DMS153 treated with DMSO at 0.1 percent for 48 hours (cell line): ENCODE data around the gene DECR2.
A peak's percentile ranks its signal among the peaks of the same experiment; 100 is the strongest.
"Not testable (repeated sequence)": the region's sequence is repeated elsewhere in the genome, so short reads cannot be mapped to it uniquely, and the experiment has no call there.

Source experiments
- DNase-seq: peaks from one replicate; lab custom pipeline; 2025; ENCODE audit not compliant: unreplicated experiment; lab: John Stamatoyannopoulos, UW

Gene DECR2, protein sequence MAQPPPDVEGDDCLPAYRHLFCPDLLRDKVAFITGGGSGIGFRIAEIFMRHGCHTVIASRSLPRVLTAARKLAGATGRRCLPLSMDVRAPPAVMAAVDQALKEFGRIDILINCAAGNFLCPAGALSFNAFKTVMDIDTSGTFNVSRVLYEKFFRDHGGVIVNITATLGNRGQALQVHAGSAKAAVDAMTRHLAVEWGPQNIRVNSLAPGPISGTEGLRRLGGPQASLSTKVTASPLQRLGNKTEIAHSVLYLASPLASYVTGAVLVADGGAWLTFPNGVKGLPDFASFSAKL

DNA sequence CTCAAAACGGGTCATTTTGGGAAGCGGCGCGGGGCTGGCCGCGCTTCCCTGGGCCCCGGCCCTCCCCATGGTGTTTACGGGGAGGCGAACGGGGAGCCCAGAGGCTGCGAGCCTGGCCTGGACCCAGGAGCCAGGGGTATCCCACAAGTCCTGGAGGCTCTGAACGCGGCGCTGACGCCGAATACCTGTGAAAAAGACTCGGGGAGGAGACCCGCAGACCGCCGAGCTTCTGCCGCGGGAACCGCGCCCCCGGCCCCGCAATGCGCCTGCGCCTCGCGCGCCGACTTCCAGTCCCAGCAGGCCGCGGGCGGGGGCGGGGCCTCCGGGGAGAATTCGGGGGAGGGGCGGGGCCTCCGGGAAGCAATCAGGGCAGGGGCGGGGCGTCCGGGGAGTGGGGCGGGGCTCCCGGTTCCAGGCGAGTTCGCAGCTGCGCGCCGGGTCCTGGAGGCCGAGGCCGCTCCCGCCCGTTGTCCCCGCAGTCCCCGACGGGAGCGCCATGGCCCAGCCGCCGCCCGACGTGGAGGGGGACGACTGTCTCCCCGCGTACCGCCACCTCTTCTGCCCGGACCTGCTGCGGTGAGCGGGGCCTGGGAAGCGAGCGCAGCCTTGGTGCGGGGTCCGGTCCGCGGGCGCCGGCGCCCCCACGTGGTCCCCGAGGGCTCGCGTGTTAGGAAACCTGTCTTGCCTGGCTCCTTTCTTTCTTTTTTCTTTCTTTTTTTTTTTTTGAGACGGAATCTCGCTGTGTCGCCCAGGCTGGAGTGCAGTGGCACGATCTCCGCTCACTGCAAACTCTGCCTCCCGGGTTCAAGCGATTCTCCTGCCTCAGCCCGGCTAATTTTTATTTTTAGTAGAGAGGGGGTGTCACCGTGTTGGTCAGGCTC lies at the start of gene DECR2:
Gene DECR2 (plus strand): TSS at position 418 of the 881 bp plus-strand sequence. CDS start 79 bp downstream, at position 497.
- DNase-seq = peak; percentile 85

GRCh38 chr16:352547-353403 lies 48.9 kb upstream of the DECR2 start, which contains the start of gene AXIN1:
Gene AXIN1, minus strand, starts transcription at chr16:352723. Its CDS starts 5,698 bp downstream, at chr16:347025.
- peak; percentile 97 for DNase-seq

DNA sequence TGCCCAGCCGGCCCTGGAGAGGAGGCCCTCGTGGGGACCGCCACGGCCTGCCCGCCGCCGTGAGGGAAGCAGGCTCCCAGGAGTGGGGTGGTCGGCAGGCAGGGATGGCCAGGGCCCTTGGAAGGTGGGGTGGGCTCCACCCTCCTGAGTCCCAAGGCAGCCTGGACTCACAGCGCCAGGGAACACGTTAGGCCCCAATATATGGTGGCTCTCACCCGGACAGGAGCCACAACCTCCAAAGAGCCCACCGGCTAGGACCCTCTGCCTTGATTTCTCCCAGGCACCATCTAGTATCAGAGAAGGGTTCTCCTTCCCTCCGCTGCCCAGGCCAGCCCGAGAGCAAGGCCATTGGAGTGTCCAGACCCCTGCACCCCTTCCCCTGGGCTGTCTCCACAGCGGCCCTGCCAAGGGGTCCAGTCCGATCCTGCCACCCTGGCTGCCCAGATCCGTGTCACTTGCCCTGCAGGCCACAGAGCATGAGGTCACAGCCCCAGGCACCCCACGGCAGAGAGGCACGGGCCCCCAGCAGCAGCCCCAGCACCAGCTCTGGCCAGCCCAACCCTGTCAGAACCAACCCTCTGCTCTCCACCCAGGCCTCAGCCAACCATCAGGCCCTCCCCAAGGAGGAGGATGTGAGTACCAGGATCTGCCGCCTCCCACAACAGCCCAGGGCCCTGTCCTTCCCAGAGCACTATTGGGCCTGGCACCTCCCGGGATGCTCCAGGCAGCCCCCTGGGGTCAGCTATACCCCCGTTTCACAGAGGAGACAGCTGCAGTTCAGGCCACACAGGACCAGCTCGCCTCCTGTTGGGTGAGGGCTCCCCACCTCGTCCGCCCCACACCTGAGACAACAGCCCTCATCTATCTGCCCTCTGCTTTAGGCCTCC lies 48.0 kb upstream of the DECR2 start:
- no peak for DNase-seq

GRCh38 chr16:354291-354881 lies 47.3 kb upstream of the DECR2 start:
- DNase-seq = no peak

GRCh38 chr16:354971-355461 lies 46.7 kb upstream of the DECR2 start:
- no peak for DNase-seq

DNA sequence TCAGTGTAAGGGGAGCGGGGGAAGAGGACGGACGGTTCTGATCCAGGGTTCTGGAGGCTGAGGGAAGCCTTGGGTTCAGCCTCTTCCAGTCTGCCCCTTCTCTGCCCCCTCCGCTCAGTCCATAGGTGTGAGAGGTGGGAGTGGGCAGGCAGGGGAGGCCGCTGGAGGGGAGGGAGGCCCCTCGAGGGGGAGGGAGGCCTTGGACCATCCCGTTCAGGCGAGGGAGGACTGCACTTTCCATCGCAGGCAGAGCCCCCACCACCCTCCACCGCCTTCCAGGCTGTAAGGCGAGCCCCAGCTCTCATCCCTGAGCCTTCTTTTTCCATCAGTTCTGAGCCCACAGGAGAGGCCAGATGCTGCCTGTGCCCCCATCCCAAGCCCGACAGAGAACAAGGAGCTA lies 44.9 kb upstream of the DECR2 start:
- DNase-seq = no peak

DNA sequence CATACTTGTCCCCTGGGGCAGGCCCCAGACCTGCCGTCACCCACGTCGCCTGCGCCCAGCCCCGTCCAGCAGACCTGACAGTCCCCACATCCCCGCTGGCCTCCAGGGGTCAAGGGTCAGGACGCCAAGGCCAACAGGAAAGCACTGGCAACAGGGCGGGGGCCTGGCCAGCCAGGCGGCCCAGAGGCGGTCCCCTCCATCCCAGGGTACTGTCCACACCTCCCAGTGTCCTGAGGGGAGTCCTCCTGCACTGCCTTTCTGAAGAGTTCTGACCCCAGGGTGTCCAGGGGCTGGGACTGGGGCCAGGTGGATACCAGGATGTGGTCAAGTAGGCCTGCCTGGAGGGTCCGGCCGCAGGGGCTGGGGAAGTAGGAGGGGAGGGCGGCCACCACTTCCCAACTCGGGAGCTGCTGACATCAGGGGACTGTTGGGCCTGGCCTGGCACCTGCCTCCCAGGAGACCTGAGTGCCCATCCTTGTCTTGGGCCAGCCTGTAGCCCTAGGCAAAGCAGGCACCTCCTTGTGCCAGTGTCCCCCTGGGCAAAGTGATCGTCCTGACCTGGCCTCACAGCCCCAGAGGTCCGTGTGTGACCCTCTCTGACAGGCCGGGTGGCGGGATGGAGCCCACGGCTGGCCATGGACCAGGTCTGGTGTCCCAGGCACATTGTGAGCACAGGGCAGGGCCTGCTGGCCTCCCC lies 42.5 kb upstream of the DECR2 start:
- no peak for DNase-seq

DNA sequence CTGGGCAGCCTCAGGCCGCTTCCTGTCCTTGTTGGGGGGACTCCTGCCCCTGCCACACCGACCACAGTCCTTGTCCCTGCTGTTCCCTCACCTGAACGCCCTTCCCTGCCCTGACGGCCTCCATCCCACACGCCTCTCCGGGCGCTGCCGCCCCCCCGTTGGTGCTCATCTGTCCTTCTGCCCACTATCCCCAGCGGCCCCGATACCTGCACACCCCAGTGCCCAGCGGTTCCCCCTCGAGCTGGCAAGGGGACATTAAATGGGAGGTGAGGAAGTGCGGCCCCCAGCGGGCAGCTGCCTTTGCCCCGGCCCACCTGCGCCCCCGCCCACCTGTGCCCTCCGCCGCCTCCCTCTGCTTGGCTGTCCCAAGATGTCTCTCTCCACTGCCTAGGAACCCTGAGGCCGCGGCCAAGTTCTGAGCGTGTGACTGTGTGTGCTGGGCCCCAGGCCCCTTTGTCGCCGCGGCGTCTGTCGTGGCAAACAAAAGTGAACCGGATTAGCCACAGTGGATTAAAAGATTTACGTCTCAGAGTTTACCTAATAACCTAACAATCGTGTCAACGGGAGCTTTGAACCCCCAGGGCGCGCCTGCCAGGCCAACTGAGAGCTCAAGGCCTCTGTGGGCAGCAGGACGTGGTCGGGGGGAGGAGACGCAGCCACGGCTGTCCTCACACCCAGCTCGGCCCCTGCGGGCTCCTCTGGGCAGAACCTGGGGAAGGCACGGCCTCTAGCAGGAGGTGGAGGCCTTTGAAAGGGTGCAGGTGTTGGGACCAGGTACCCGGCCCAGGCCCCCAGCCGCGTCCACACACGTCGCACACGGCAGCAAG lies 41.6 kb upstream of the DECR2 start:
- no peak for DNase-seq

DNA sequence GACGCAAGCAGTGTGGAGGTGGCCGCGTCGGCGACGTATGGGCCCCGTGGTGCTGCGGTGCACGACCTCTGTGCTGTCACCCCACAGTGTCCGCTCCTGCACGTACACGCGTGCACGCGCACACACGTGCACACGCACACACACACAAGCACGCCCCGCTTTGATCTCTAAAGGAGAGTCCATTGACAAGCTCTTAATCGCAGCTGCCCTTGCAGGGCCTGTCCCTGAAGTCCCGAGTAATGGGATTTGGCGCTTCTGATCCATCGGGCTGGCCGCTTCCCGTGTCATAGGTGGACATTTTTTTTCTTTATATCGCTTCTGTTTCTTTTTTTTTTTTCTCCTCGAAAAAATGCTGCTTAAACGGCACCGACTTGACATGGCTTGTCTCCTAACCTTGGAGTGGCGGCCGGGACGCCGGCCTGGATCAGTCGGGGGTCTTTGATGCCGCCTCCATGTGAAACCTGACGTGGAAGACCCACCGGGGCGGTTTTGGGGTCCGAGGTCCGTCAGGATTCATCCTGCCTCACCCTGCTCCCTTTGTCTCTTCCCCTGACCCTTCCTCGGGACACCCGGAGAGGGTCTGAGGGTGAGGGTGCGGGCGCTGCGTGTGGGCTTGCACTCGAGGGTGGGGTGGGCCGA lies 40.9 kb upstream of the DECR2 start:
- DNase-seq = no peak

DNA sequence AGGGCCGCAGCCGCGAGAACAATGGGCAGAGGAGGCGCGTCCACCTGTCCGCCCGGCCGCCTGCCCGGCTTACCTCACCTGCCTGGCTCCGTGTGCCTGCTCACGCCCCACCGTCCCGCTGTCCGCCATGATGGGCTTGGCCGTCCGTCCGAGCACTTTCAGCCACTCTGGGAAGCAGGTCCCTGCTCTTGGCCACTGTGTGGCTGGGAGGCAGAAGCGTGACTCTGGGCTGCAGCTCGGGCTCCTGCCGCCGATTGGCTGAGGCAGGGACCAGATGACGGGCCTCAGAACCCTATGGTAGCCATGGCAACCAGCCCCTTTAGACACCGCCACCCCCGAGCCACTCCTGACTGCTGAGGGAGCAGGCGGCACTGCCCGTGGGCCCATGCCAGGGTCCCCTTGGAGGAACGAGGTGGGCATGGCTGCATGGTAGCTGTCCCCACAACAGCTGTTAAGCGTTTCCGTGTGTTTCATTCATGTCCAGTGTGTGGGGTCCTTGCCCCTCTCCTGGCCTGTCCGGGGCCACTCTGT lies 40.3 kb upstream of the DECR2 start:
- no peak for DNase-seq

GRCh38 chr16:361872-362701 lies 39.6 kb upstream of the DECR2 start:
- DNase-seq = peak; percentile 68

DNA sequence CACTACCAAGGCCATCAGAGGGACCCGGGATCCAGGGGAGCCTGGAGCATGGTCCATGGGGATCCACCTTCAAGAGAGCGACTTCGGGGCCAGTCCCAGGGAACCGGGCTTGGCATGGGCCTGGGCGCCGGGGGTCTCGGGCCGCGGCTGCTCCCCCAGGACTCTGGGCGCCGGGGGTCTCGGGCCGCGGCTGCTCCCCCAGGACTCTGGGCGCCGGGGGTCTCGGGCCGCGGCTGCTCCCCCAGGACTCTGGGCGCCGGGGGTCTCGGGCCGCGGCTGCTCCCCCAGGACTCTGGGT lies 39.0 kb upstream of the DECR2 start:
- DNase-seq = not testable (repeated sequence)

GRCh38 chr16:363110-363765 lies 38.4 kb upstream of the DECR2 start:
- DNase-seq = no peak

- no peak for DNase-seq
These were observed 37.8 kb upstream of the DECR2 start for GRCh38 chr16:363766-364490.

GRCh38 chr16:364595-365491 lies 36.8 kb upstream of the DECR2 start:
- DNase-seq = no peak
